COLO668 (cell line): ENCODE data around the gene PDZRN3.
A peak's percentile ranks its signal among the peaks of the same experiment; 100 is the strongest.

Source experiments
- DNase-seq: peaks from one replicate; lab custom pipeline; 2025; ENCODE audit not compliant: unreplicated experiment; lab: John Stamatoyannopoulos, UW

Gene PDZRN3

DNA sequence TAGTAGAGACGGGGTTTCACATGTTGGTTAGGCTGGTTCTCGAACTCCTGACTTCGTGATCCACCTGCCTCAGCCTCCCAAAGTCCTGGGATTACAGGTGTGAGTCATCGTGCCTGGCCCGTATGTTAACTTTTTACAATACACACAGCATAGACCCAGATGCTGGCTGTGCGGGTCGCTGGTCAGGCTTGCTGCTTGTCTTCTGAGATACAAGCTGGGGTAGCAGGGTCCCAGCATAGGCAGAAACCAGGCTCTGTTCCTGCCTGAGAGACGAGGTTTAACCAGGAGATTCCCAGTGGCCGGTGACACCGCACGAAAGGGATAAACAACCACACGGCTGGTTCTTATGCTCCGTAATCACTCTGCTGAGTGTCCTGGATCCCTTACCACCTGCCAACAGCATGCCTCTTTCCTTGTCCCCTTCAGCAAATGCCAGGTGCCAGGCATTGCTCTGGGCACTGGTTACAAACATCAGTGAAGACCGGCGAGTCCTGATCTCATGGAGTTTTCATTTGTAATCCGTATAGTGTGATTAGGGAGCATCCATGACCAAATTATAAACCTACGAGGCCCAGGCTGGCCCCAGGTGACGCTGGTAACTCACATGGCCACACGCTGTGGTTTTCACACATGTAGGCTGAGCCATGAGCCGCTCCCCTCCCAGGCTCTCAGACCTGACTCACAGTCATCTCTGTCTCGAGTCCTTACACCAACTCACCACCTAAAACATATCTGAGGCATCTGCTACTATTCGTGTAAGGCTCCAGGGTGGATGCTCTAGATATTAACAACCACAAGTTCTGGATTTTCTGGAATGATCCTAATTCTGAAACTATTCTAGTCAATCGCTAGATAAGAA, 125.7 kb downstream of the PDZRN3 start:
- DNase-seq: no peak

DNA sequence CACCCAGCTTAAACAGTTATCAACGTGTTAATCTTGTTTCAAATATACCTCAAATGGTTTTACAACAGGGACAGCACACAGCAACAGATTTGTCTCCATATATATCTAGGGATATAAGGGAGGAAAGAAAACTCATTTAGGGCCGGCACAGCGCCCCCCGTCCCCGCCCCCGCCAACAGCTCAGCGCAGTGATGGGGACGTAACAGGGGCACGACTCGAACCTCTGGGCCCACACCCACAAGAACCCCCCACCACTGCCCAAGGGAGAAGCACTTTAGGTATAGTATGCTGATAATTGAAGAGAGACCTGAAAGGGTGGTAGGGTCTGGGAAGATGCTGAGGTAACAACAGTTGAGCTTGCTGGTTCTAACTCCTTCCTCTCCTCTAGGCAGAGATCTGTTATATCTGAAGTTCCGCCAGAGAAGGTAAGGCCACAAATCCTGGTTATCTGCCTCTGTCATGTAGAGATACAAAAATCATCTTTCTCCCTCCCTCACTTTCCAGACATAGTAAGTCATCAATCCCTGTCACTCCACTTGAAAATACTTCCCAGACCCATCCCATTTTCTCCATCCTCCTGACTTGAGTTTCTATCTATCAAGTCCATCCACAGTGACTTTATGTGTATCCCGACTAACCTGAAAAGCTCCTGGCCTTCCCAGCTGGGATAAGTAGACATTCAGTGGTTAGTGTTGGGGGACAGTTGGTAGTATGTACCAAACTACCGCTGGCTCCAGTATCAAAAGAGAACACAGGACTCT, 126.9 kb downstream of the PDZRN3 start:
- no peak for DNase-seq

DNA sequence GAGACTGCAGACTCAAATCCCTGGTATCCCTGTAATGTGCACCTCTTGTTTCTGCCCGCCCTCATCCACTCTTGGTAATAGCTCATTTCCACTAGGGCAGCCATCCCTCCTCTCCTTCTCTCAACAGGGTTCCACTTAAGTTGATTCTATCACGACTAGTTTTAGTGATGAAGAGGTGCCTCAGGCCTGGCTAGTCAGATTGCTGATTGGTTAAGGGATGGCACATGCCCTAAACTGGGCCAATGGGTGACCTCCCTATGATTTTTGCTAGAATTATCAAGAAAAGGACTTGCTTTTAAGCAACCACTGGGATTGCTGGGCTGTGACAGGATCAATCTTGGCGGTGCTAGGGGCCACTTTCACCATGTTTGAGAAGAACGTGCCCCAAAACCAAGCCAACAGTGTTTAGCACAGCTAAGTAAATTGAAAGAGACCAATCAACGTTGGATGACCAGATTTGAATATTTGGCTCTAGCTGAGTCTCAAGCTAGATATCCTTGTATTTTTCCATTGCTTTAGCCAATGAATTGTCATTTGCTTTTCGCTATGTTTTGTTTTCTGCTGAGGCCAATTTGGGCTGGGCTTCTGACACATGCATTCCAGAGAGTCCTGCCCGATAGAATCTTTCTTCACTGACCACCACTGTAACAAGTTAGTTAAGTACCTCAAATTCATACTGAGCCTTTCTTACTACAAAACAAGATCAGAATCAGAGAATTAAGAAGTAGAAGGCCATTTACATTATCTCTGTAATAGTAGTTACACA, 131.0 kb downstream of the PDZRN3 start:
- no peak for DNase-seq

DNA sequence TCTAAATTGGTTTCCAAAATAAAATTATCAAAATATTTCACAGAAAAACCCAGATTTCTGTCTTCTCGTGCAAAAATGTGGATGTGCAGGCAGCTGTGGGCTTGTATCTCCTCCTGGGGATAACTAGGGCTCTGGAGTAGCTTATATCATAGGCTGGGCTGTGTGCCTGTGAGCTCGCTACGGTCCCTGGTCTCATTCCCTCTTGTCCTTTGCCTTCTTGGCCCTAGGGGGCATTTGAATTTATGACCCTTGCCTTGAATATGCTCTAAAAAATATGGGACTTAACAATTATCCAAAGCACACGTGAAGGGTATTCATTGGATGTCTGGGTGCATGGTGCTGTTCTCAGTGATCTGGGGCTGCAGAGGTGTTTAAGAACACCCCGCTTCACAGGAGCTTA, 132.6 kb downstream of the PDZRN3 start:
- no peak for DNase-seq

DNA sequence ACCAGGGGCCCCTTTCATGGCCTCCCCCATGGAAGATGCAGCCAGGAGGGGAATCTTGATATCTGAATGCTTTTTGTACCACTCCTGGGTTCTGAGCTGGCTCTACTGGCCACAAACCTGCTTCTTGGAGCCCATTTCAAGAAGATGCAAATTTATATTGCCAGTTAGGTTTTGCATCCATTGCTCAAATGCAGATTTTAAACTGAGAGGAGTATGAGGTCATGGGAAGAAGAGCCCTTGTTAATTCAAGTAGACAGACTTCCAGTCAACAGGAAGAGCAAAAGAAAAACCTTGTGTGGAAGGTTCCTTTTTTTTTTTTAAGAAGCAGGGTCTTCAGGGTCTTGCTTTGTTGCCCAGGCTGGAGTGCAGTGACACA, 133.5 kb downstream of the PDZRN3 start:
- no peak for DNase-seq

DNA sequence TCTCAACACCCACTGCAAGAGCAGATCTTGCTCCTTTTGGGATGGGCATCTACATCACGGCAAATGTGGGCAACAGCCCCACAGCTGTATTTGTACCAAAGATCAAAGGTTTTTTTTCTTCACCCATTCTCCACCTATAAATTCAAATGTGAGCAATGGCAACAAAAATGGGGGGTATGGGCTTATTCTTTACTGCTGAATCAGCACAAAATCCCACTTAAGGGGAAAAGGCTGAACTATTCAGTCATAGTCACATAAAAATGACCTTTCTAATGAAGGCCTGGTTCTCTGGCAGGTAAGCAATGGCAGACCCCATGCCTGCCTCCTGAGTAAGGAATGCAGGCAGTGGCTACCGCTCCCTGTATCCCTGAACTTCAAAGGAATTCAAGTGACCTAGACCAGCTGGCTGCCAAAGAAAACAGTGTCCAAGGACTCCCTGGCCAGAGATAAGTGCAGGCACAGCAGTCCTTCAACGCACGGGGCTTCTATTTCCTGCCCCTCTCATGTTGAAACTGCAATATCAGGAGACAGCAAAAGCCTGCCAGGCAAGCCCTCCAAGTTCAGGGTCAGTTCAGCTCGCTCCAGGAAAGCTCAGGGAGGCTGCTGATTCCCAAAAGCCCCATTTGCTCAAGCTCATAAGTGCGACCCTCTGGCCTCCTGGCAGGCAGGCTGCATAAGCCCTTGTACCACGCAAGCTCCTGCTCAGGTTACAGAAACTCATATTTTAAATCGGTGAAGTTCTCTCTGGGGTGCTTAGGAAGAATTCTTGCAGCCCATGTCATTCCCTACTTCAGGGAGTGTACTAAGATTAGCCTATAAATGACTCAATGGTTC, 134.1 kb downstream of the PDZRN3 start:
- no peak for DNase-seq

DNA sequence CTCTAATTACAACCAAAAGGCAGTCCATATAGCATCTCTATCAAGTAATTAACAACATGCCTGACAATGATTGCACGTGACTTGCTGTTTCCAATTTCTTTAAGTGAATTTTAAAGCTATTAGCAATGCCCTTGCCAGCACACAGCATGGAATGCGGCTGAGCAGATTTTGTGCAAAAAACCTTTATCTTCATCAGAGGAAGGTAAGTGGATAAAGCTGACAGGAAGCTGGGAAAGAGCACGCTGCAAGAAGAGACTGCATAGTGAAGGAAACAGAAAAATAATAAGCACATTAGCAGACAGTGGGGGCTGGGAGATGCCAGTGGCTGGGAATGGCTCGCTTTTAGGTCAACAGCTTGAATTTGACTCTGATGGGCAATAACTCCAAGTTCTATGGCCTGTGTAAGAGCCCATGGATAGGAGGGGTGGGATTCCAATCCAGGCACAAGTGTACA, 138.8 kb downstream of the PDZRN3 start:
- DNase-seq: no peak

DNA sequence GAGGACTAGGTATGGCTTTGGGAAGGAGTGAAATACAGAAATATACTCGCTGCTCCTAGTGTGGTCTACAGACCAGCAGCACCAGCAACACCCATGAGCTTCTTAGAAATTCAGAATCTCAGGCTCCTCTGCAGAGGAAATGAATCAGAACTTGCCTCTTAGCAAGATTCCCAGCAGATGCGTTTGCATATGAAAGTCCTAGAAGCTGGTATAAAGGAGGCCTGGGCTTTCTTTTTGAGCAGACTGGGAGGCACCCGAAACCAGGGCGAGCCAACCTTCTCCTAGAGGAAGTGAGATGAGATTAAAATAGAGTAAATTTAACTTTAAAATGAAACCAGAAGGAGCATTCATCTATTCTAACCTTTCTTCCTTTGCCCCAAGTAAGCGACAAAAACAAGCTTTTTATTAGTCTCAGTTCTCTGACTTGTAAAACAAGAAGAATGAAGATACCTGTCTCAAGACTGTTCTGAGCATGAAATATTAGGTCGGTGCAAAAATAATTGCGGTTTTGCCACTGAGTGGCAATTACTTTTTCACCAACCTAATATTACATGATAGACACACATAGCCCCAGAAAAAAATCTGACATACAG, 140.0 kb downstream of the PDZRN3 start:
- DNase-seq: no peak

DNA sequence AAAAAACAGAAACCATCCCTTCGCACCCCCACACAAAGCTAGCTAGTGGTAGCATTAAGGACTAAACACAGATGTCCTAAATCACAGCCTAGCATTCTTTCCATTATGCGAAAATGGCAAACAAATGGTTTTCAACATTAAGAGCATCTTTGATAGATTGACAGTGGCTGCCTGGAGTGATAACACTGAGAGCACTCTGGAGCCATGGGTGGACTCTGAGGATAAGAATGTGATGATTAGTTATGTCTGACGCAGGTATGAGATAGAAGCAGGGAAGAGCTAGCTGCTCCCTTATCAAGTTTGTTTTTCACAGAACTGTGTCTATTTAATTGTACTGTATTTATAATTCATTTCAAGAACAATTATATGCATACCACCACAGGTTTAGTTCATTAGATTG, 142.9 kb downstream of the PDZRN3 start:
- DNase-seq: no peak

DNA sequence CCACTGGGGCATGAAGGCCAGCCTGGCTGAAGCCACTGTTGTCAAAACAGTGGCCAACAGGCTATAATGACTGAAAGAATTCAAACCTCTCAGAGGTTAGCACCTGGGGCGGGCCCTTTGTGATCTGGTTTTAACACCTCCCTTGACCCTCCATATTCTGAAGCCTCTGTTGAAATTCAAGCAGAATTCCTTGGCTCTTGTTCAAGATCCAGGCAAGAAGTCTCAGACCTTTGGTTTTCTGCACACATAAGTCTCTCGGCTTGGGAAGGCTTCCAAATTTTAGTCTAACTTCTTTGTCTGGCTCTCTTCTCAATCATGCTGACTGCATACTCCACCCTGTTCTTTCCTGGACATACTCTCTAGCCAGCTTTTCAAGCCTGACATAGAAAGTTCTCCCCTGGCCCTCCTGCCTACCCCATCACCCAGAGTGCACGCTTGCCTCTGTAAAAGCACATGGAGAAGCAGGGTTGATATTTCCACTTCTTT, 144.5 kb downstream of the PDZRN3 start:
- DNase-seq: no peak

DNA sequence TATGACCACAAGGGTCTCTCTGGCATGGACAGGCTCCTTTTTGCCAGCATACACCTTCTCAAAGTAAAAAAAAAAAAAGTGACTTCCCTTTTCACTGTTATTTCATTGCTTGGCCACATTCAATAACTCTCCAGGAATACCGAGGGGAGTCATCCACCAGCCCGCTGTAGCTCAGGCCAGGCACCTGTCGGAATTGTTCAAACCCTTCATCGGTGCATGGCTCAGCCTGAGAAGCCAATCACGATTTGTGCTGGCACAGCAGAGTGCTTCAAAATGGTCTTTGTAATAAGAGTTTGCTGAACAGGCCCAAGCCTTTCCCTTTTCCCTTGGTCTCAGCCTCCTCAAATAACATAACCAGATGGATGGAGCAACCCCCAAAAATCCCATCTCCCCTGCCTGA, 145.4 kb downstream of the PDZRN3 start:
- DNase-seq: no peak

DNA sequence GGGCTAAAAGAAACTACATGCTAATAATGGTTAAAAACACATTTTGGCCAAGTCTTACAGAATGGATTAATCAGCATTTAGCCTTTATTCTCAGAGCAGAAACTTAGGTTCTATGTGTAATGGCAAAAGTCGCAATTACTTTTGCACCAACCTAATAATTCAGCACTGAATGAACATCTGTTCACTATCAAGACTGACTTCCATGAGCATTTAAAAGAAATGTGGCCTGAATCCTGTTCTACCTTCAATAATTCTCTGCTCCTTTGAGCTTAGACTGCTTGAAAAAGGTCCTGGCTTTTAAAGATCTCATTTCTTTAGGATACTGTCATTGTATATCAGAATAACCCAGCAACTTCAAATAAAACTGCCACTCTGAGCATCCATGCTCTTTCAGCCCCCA, 145.9 kb downstream of the PDZRN3 start:
- DNase-seq: no peak

DNA sequence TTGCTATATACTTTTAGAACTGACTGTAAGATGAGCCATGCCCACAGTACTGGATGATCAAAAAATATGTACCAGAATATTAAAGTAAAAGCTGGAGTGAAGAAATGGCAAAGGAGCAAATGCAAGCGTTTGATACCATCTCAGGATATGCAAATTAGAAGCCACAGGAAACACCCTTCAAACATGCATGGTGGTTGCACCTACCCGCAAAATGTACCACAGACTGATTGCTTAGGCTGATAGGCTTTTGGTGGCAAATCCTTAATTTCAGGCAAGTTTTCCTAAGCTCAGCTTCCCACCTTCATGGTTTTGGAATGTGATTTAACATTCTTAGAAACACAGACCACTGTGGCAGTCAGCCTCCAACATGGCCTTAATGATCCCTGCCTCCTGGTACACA, 149.0 kb downstream of the PDZRN3 start:
- DNase-seq: no peak

DNA sequence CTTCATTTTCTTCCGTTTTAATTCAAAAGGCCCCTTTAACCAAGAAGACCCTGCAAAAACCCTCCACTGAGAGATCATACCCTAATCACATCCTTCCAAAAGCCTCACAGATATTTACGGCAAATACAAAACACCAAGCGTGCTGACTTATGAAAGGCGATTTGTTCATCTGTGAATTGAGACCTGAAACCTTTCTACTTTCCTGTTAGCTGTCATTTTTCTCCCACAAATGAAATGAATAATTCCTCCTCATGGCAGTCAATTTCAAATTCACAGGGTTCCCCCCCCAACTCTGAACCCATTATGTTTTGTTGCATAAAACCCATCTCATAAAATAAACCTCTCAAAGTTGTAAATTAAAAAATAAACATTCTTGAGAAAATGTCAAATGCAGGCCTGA, 149.6 kb downstream of the PDZRN3 start:
- DNase-seq: no peak

DNA sequence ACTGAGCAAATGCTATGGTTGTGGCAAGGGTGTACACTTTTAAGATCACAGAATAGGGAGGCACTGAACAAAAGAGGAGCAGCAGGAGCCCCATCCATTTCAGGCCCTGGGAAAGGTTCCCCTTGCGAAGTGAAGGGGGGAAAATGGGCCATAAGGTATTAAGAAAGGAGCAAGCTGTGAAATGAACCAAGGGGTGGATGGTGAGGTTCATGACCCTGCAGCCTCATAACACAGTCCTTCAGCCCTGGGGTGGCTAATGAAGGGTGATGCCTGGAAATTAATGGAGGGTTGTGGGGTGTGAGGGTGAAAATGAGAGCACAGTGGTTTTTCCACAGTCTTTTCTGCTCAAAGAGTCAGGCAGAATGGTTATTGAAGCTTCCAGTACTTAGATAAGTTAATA, 150.1 kb downstream of the PDZRN3 start:
- DNase-seq: no peak

DNA sequence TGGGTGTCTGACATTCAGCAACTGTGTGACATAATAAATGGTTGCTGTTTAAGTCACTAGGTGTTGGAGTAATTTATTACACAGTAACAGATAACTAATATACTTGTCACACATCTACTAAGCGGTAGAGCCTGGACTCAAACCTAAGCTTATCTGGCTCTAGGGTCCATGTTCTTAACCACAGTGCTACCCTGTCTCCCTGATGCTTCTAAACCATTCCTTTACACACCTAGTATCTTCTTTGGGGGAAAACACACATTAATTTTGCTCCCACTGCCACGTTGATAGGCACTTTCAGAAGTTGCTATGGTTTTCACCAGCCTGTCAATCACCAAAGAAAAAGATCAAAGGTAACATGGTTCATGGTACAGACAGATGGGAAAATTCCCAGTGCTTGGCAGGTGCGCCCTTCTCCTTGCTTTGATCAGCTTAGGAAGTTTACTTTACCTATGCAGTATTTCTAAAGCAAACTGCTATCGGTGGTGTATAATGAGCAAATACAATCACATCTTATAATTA, 150.8 kb downstream of the PDZRN3 start:
- no peak for DNase-seq

DNA sequence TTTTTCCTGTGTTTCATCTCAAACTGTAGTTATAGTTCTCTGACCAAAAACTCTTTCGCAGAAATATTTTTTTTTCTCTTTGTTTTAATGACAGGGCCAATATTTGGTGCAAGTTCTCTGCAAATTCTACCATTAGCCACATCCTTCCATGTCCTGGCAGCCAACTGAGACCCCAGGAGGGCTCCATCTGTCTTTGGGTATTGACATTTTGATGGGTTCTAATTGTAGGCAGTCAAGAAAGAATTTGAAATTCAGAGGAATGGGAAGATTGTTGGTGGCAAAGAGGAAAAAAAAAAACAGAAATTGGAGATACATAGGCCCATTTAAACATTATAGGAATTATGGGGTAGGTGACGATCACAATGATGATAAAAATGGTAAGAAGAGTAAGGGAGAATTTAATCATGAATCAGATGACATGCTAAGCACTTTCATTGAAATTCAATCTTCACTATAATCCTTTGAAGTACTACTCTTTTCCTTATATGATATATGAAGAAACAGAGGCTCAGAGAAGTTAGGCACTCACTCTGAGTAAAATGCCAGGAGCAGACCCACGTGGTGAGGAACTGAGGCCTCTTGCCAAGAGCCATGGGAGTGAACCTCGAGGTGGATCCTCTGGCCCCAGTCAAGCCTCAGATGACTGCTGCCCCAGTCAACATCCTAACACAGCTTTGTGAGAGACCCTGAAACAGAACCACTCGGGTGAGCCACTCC, 151.4 kb downstream of the PDZRN3 start:
- DNase-seq: no peak

DNA sequence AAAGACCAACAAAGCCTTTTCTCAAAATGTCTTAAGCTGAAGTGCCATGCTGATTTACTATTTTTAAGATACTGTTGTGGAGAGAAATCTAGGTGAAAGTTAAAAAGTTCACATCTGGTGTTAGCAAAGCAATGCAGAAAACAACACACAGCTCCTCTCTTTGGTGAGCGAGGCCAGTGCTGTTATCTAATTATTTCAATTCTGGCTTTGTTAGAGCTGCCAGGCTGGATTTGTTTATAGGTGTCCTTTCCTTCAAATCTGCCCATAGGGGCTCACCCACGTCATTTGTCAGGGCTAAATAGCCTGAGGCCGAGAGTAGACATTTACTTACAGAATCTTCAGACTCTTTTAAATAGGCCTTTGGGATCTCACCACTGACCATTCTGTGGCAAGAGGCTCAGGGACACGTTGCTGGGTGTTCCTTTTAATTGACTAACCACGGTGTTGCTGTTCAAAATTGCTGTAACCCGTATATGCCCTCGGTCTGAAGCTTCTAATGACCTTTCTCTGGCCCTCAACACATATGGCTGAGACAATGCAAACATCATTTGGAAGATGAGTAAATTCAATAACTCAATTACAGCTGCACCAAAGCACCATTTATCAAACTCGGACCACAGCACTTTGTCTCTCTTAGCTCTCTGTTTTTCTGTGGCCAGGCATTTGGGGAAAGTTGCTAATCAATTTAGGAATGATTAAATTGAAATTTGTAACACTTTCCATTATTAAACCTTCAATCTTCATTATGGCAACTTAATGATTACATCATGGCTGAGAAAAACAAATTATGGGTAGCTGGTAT, 152.6 kb downstream of the PDZRN3 start:
- peak; percentile 6 for DNase-seq

DNA sequence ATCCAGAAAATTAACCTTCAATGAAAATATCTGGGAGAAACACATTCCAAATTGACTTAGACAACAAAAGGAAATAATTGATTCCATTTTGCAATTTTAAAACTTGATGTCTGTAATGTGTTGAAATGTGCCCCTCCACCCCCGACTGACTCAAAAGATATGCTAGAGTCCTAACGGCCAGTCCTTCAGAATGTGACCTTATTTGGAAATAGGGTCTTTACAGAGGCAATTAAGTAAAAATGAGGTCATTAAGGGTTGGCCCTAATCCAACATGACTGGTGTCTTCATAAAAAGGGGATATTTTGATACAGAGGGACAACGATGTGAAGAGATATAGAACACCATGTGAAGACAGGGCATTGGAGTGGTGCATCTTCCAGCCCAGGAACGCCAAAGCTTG, 153.9 kb downstream of the PDZRN3 start:
- no peak for DNase-seq
